K562 (cell line): Measurements from ENCODE around the gene CERCAM. TPM values are rescaled to one million over a fixed set of nuclear protein-coding genes. Genes with fewer than 3 reads are reported as not detected.

Experiments
- ATAC-seq: fragments of 200-7000 bp; cut with Tn5 transposase; 3 replicates; pipeline ENCODE4 v1.9.1; 2020; ENCODE audit warnings: moderate library complexity
- BruUV-seq: library from RNA; stranded (reverse); fragments of 400-500 nt; replicated peaks from 2 replicates; lab custom pipeline; 2021; lab: Mats Ljungman, UMichigan
- CTCF ChIA-PET: fragments of 300-600 bp; formaldehyde crosslinking; extraction: SDS; loops from one replicate; lab custom pipeline; 2021; ENCODE audit warnings: low intra/inter-chr PET ratio; lab: Yijun Ruan, JAX
- POLR2A ChIA-PET: fragments of 300-600, 350-650 bp; sonication (Branson Sonifier 250); formaldehyde crosslinking; extraction: SDS; loops from one replicate; lab custom pipeline; 2021; ENCODE audit warnings: antibody characterized with exemption, inconsistent platforms; lab: Yijun Ruan, JAX
- DNase-seq, 4 experiments: peaks; one replicate each; pipeline versions ENCODE4 v3.0.0 to v3.0.0-alpha.2; 2011 to 2018; ENCODE audit warnings: low spot score in 3 of 4, mixed read lengths in 3 of 4; ENCODE audit errors: extremely low read depth in 1 of 4
- FAIRE-seq: peaks from 2 replicates; lab custom pipeline; 2011; peaks lifted over from hg19 to GRCh38; lab: Jason Lieb, UNC
- H2AFZ ChIP-seq: 2 replicates; pipeline ENCODE4 v1.6.0; 2011; ENCODE audit warnings: low read depth, low read length, control low read depth, inconsistent platforms
- H3K27ac ChIP-seq: fragments of 200-600 bp; 3 replicates; pipeline ENCODE4 v1.8.0; 2011; ENCODE audit warnings: low read depth, mild to moderate bottlenecking, control low read depth, inconsistent platforms, low read length, moderate library complexity, mixed read lengths; ENCODE audit errors: extremely low read depth
- H3K27me3 ChIP-seq, 2 experiments: fragments of 300-600 bp in 1 of 2; 2 replicates in 1 of 2; 3 replicates in 1 of 2; pipeline versions ENCODE4 v1.6.0 to v1.8.0; 2011; ENCODE audit warnings: inconsistent platforms in 2 of 2, low read length in 2 of 2, mild to moderate bottlenecking in 1 of 2, mixed read lengths in 1 of 2, moderate library complexity in 1 of 2; ENCODE audit not compliant: control insufficient read depth in 2 of 2, insufficient read depth in 2 of 2
- H3K36me3 ChIP-seq: fragments of 300-600 bp; 3 replicates; pipeline ENCODE4 v1.8.0; 2011; ENCODE audit warnings: mild to moderate bottlenecking, low read length, inconsistent platforms; ENCODE audit not compliant: control insufficient read depth, insufficient read depth
- H3K4me1 ChIP-seq, 2 experiments: fragments of 200-600 bp in 1 of 2; replicated peaks in 1 of 2; 2 replicates in 1 of 2; 3 replicates in 1 of 2; pipeline versions ENCODE4 v1.5.1 to v1.8.0; 2011; ENCODE audit warnings: inconsistent platforms in 2 of 2, low read length in 2 of 2, mild to moderate bottlenecking in 1 of 2, mixed read lengths in 1 of 2, moderate library complexity in 1 of 2; ENCODE audit not compliant: control insufficient read depth in 2 of 2, insufficient read depth in 2 of 2
- H3K4me2 ChIP-seq: 2 replicates; pipeline ENCODE4 v1.6.1; 2011; ENCODE audit warnings: low read length, control low read depth, inconsistent platforms, mixed read lengths; ENCODE audit not compliant: insufficient read depth
- H3K4me3 ChIP-seq: fragments of 200-600 bp; sonication (generic), shearing (Covaris generic); 2 replicates; pipeline ENCODE4 v1.5.1; 2016; ENCODE audit warnings: control low read depth, inconsistent platforms
- H3K79me2 ChIP-seq: fragments of 200-600 bp; 3 replicates; pipeline ENCODE4 v1.8.0; 2011; ENCODE audit warnings: low read length, inconsistent platforms; ENCODE audit not compliant: control insufficient read depth, insufficient read depth
- H3K9ac ChIP-seq, 2 experiments: 2 replicates each; pipeline versions ENCODE4 v1.6.0 to v1.6.1; 2011; ENCODE audit warnings: low read depth in 2 of 2, low read length in 2 of 2, control low read depth in 1 of 2, inconsistent platforms in 1 of 2, mild to moderate bottlenecking in 1 of 2, mixed read lengths in 1 of 2; ENCODE audit not compliant: insufficient read depth in 1 of 2
- H3K9me1 ChIP-seq: one replicate; pipeline ENCODE4 v1.6.0; 2011; ENCODE audit warnings: inconsistent platforms, mild to moderate bottlenecking, low read length, moderate library complexity; ENCODE audit not compliant: control insufficient read depth, insufficient read depth
- H3K9me3 ChIP-seq: replicated peaks from 2 replicates; pipeline ENCODE4 v1.5.1; 2011; ENCODE audit warnings: low read depth, low read length, inconsistent platforms; ENCODE audit not compliant: control insufficient read depth, insufficient read depth
- H4K20me1 ChIP-seq: replicated peaks from 2 replicates; pipeline ENCODE4 v1.6.1; 2011; ENCODE audit warnings: low read length, inconsistent platforms, mixed read lengths; ENCODE audit not compliant: control insufficient read depth, insufficient read depth
- ESRRB ChIP-seq: fragments of 250-450 bp; sonication (Bioruptor Pico); IDR thresholded peaks from 2 replicates; pipeline ENCODE4 v1.5.0; 2020; ENCODE audit warnings: mild to moderate bottlenecking, moderate library complexity, borderline replicate concordance
- ETV1 ChIP-seq: fragments of 450-650 bp; conservative IDR thresholded peaks from 2 replicates; pipeline ENCODE4 v1.6.1; 2016; ENCODE audit warnings: missing genetic modification characterization, control low read depth, low read depth, missing compliant biosample characterization
- WGBS: fragments of 100-300 bp; shearing (Covaris generic); methylation state at CpG from one replicate; pipeline ENCODE4 v1.1.6; 2016; ENCODE audit warnings: low coverage, mixed read lengths; ENCODE audit not compliant: insufficient coverage; ENCODE audit errors: missing lambda C conversion rate; 5-methylcytosine and 5-hydroxymethylcytosine counted together
- in situ Hi-C: fragments of 300-500 bp; cut with MboI; formaldehyde crosslinking; loops from 4 replicates; pipeline ENCODE4 v1.15.0; 2018; ENCODE audit warnings: inconsistent platforms, mixed read lengths
- intact Hi-C: fragments of 100-400 bp; cut with micrococcal nuclease; formaldehyde crosslinking; loops from 2 replicates; pipeline ENCODE4 v1.14.2; 2022
- polyA plus RNA-seq, 8 experiments: library from polyadenylated mRNA; depleted of rRNA in 4 of 8; stranded (reverse) in 5 of 8; unstranded in 3 of 8; fragments of >200 nt; fragmentation: Nextera tagmentation in 2 of 8; fragmentation: Illumina TruSeq in 1 of 8; extraction: Ambion mirVana in 2 of 8; extraction: Trizol in 1 of 8; gene quantifications; 2 replicates each; pipeline versions ENCODE4 v1.2.1 to v1.2.3, GENCODE V29; 2011 to 2014; ENCODE audit warnings: inconsistent platforms in 1 of 8, missing spikeins in 1 of 8
- total RNA-seq, 7 experiments: library from RNA; depleted of rRNA in 6 of 7; stranded (reverse); fragments of >200 nt in 6 of 7; fragmentation: Illumina TruSeq in 2 of 7; extraction: Trizol in 2 of 7; gene quantifications; 2 replicates each; pipeline versions ENCODE4 v1.2.1 to v1.2.3, GENCODE V29; 2011 to 2021; ENCODE audit warnings: low replicate concordance in 1 of 7
- TF ChIP-seq, protein P1 (sequence below): sonication (generic); formaldehyde crosslinking; IDR thresholded peaks from 2 replicates; pipeline ENCODE4 v1.4.0; 2020; ENCODE audit warnings: mild to moderate bottlenecking, missing genetic modification reagents

The CERCAM gene
- total and polyA plus RNA-seq, 9 of the 15 experiments (the other 6 are each of a cell fraction or from before 2014, with no cell fraction given) = 0.75 to 24.0 (median 18.0) TPM

DNA sequence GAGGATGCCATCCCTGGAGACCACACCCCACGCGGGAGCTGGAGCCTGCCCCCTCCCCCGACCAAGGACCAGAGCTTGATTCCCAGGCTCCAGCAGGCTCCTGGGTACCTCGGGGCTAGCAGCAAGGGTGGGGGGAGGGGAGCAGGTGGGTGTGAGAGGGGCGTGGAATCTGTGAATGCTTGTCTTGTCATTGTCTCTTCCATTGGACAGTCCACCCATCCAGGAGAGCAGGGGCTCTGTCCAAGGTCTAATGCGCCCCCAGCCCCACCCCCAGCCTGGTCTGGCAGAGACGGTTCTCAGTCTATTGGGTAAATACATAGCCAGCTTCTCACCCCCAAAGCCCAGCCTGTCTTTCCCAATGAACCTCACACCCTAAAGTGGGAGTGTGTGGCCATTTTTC lies 26.7 kb upstream of the CERCAM start:
- CTCF ChIA-PET = no interaction called here
- FAIRE-seq = no peak
- no peak overlapping the region for H3K4me3 ChIP-seq
- in situ Hi-C loops = no loop called here
- no TSS peak for BruUV-seq
- TF ChIP-seq ETV1 (tag) (no peak), ESRRB (CRISPR knock-in tag) (no peak)
- TF ChIP-seq, protein P1, sequence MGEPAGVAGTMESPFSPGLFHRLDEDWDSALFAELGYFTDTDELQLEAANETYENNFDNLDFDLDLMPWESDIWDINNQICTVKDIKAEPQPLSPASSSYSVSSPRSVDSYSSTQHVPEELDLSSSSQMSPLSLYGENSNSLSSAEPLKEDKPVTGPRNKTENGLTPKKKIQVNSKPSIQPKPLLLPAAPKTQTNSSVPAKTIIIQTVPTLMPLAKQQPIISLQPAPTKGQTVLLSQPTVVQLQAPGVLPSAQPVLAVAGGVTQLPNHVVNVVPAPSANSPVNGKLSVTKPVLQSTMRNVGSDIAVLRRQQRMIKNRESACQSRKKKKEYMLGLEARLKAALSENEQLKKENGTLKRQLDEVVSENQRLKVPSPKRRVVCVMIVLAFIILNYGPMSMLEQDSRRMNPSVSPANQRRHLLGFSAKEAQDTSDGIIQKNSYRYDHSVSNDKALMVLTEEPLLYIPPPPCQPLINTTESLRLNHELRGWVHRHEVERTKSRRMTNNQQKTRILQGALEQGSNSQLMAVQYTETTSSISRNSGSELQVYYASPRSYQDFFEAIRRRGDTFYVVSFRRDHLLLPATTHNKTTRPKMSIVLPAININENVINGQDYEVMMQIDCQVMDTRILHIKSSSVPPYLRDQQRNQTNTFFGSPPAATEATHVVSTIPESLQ (CRISPR knock-in tag) = no peak
- H3K79me2 ChIP-seq = no peaks in the 10 kb centered on the region
- no peaks in the 10 kb centered on the region for H3K9me3 ChIP-seq
- ATAC-seq = no peak
- no peak overlapping the region for H2AFZ ChIP-seq
- H3K9ac ChIP-seq = peak overlapping the region in 1 of 2 experiments; percentile 21; a peak in 2 of 4 replicates
- 52% methylated on average over 6 of the region's 7 CpGs for WGBS
- H3K36me3 ChIP-seq = peaks cover 32% of the 10 kb centered on the region; the same call in 2 of the 3 replicates
- POLR2A ChIA-PET = interaction anchor here (0.7 to 1.4 kb wide), 2 partner anchors 8 to 9 kb away, joined by 4 read pairs; no protein-coding TSS in a partner anchor
- no peaks in the 10 kb centered on the region for H4K20me1 ChIP-seq
- intact Hi-C loops = no loop called here
- DNase-seq = no peak
- peaks cover 12 to 17% of the 10 kb centered on the region in 2 experiments for H3K27me3 ChIP-seq
- no peak overlapping the region for H3K27ac ChIP-seq
- H3K4me1 ChIP-seq = peaks cover 0 to 14% of the 10 kb centered on the region in 2 experiments; a peak in 3 of 5 replicates
- H3K4me2 ChIP-seq = no peak overlapping the region
- no peaks in the 10 kb centered on the region for H3K9me1 ChIP-seq
